GM18870 (cell line): Measurements from ENCODE around the gene RSPO4.
"Not testable (repeated sequence)": the region's sequence is repeated elsewhere in the genome, so short reads cannot be mapped to it uniquely, and the experiment has no call there.

Experiments used
- ATAC-seq: cut with Tn5 transposase; IDR thresholded peaks from one replicate; pipeline ENCODE4 v1.9.1; 2021; ENCODE audit warnings: moderate library complexity; ENCODE audit not compliant: unreplicated experiment

Gene RSPO4

DNA sequence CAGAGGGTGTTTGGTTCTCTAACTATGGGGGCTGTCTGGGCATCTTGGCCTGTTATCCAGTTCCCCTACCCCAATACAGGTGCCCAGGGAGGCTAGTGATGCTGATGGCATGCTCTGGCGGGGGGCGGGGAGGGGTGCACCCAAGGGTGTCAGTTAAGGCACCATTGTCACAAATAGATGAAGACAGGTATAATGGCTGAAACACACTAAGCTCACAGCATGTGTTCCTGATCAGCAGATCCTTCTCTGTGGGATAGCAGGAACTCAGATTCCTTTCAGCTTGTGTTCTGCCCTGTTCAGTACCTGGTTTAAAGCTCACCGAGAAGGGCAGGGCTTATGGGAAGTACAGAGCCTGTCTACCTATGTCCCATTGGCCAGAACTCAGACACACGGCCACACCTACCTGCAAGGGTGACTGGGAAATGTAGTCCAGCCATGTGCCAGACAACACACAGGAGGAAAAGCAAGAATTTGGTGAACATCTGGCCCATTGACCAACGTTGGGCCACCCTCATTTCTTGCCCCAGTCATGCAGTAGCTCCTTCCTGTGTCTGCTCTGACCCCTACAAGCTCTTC lies 3.4 kb upstream of the RSPO4 start:
- no peak for ATAC-seq

GRCh38 chr20:1003920-1004697 lies 2.0 kb upstream of the RSPO4 start:
- no peak for ATAC-seq

DNA sequence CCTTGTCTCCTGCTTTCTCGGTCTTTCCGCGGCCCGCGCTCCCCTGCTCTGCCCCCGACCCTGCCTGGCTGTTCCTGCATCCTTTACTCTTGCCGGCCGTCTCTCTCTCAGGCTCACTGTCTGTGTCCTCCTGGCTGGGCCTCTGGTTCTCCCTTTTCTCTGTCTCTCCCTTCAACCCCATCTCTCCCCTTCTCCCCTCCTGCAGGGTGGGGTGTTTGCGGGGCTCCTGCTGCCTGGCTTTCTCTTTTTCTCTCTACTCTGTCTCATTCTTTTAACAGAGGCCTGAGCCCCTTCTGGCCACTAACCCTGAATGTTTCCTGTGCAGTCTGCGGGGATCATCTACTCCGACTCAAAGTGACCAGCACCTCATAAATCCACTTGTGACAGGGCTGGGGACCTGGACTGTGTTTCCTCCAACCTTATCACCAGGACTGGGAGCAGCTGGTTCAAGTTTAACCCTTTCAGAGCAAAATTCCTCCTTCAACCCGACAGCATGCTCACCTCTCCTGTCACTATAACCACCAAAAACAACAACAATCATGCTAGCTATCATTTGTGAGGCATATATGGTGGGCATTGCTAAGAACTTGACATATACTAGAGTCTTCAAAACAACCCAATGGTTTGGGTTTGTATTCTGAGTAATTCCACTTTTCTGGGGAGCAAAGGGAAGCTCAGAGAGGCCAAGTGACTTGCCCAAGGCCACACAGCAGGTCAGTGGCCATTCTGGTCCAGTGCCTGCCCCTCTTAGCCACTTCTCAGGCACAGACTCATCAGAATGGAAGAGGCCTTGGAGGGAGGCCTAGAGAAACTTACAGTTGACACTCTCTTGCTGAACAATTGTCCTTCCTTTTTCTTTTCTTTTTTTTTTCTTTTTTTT lies 811 bp upstream of the RSPO4 start:
- ATAC-seq: no peak

GRCh38 chr20:1001116-1001515 lies 995 bp downstream of the RSPO4 start:
- no peak for ATAC-seq

GRCh38 chr20:998231-998830 lies 3.8 kb downstream of the RSPO4 start:
- no peak for ATAC-seq

DNA sequence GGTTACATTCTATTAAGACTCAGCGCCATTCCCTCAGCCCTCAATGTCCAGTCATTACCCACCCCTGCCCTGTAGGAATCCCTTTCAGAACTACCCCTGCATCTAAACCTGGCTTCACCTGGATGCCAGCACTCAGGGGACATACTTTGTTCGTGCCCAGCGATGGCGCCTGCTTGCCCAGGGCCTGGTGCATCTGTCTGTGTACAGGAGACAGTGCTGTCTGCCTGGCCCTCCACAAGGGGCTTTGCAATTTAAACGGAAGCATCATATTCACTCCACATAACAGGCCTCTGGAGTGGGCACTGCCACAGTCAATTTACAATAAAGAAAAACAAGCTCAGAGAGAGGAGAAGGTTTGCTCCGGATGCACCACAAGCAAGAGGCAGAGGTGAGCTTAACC lies 4.6 kb downstream of the RSPO4 start:
- no peak for ATAC-seq

- ATAC-seq: no peak
Observed at GRCh38 chr20:997016-997415, 5.1 kb downstream of the RSPO4 start.

DNA sequence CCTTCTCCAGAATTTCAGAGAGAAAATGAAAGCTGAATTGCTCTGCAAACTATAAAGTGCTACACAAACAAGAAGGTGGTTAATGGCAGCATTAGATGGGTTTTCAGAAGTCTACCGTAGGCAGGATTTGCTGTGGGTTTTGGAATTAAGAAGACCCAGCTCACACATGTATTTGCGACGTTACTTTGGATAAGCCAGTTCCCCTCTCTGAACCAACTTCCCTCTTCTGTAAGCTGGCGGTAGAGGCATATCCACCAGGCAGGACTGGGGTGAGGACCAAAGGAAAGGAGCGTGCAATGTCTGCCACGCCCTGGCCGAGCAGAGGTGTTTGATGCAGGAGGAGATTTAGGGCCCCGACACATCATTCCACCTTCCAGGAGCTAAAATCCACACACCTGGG lies 6.9 kb downstream of the RSPO4 start:
- ATAC-seq: no peak

GRCh38 chr20:992801-993535 lies 9.1 kb downstream of the RSPO4 start:
- ATAC-seq: no peak

DNA sequence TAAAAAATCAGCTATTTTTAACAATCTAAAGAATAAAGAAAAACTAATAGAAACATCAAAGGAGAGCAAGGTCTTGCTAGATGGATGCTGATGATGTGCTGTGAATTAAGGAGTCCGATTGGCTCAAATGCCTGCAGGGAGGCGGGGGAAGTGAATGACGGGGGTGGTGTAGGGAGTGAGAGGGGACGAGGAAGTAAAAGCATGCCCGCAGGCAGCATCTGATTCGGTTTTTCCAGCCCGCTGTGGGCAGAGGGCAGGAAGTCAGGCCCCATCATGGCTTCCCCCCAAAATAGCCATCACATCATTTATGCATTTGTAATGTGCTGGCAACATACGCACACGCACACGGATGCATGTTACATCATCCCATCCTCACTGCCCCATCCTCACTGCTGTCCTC lies 10.3 kb downstream of the RSPO4 start:
- no peak for ATAC-seq

DNA sequence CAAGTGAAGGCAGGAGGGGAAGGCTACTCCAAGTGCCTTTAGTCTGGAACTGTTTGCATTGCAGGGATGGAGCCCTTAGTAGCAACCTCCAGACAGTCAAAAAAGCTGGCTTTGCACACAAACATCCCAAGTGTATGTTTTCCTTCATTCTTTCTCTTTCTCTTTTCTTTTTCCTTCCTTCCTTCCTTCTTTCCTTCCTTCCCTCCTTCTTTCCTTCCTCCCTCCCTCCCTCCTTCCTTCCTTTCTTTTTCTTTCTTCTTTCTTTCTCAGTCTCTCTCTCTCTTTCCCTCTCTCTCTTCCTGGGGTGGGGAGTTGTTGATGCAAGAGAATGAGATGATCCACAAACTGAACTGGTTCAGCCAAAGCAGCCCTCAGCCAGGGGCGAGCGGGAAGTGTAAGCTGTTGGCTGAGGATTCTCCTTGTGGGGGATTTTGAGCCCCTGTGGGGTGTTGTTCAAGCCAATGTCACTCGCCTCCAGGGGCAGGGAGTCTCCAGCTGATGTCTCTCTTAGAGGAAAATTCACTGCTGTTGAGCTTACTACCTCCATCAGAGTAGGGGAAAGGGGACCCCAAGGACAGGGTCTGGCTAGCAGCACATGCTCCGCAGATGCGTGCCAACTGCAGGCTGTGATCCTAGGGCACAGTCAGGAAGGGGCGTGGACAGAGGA lies 11.7 kb downstream of the RSPO4 start:
- ATAC-seq: no peak

DNA sequence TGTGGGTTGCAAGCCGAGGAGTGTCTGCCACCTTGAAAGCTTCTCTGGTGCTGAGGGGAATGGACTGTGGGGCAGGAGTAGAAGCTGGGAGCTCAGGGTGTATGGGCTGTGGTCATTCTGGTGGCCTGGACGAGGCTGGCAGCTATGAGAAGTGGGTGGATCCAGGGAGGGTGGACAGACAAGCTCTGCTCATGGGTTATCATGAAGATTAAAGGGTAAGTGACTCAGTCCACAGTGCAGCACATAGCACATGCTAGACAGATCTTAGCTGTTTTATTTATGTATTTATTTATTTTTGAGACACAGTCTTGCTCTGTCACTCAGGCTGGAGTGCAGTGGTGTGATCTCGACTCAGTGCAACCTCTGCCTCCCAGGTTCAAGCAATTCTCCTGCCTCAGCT lies 13.8 kb downstream of the RSPO4 start:
- ATAC-seq: no peak

DNA sequence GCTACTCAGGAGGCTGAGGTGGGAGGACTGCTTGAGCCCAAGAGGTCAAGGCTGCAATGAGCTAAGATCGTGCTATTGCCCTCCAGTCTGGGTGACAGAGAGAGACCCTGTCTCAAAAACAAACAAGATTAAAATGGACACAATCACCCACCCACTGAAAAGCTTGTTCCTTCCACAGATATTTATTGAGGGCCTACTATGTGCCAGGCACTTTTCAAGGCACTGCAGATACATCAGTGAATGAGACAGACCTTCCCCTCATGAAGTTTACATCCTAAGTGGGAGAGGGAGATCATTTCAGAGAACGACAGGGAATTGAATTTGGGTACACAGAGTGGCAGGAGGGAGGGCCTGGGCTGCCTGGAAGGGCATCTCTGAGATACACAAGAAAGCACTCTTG lies 14.4 kb downstream of the RSPO4 start:
- ATAC-seq: no peak

DNA sequence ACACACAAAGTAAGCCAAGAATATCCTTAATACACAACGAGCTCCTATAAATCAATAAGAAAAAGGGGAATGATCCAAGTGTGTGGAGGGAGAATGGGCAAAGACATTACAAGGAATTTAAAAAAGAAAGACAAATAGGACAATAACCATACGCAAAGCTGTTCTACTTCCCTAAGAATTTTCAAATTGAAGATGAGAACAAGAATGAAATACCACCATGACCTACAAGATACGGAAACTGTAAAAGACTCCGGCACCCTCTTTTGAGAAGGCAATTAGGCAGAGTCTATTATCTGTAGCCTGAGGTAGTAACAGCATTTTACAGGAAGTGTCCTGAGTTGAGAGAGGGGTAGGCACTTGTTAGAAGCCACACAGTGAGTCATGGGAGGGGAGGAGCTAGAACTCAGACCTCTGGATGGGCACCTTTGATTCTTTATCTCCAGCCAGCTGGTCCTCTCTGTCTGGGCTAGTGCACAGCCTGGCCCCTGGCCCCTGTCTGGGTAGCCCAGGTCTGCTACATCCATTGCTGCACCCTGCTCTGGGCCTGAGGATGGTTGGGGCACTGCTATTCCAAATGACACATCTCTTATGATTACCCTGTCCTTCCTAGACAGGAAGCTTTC lies 15.3 kb downstream of the RSPO4 start:
- ATAC-seq: no peak

DNA sequence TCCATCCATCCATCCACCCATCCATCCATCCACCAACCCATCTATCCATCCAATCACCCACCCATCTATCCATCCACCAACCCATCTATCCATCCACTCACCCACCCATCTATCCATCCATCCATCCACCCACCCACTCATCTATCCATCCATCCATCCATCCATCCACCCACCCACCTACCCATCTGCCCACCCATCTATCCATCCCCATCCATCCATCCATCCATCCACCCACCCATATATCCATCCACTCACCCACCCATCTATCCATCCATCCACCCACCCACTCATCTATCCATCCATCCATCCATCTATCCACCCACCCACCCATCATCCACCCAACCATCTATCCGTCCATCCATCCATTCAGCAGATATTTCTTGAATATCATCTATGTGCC lies 17.1 kb downstream of the RSPO4 start:
- not testable (repeated sequence) for ATAC-seq

GRCh38 chr20:982754-983153 lies 19.4 kb downstream of the RSPO4 start:
- ATAC-seq: no peak

GRCh38 chr20:977021-977420 lies 25.1 kb downstream of the RSPO4 start:
- no peak for ATAC-seq

DNA sequence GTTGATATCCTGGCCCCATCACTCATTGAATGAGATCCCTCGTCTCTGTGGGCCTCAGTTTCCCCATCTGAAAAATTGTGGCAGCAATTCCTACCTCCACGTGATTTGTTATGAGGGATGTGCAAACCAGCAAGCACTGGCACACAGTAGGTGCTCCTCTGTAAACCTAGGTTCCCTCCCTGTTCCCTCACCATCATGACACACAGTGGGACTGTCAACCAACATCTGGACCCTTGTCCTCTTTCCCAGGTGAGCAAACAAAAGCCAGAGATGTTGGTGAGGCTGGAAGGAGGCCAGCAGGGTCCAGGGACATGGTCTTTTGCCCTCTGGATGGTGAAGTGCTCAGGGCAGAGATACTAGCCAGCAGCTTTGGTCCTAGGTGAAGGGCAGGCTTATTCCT lies 26.1 kb downstream of the RSPO4 start:
- no peak for ATAC-seq

DNA sequence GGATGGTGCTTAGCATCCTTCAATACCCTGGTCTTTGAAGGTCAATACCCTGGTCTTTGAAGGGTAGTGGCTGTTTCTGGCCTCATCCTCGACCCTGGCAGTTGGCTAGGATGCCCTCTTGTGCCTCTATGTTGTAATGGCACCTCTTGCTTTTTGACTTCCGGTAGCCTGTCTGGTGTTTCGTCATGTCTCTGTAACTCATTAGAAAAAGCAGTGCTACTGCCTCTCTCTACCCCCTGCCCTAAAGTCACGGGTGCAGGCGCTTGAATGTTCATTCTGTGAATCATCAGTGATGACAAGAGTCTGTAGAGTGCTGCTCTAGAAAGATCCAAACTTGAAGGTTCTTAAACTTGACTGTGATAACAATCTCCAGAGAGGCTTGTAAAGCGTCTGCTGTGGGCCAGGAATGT lies 28.3 kb downstream of the RSPO4 start:
- ATAC-seq: no peak

DNA sequence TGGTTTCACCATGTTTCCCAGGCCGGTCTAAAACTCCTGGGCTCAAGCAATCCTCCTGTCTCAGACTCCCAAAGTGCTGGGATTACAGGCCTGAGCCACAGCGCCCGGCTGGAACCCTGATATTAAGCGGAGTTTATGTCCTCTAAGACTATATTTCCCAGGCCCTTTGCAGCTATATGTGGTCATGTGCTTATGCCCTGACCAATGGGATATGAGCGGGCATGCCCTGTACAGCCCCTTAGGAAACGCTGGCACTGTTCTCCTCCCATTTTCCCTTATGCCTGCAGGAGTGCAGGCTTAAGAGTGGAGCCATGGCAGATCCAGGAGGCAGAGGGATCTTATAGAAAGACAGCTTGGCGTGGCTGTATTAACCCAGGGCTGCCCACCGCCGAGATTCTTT lies 29.9 kb downstream of the RSPO4 start:
- ATAC-seq: no peak
